HG02623 (cell line): ENCODE results near the gene NR1H2.
A peak's percentile ranks its signal among the peaks of the same experiment; 100 is the strongest.

Source experiments
- ATAC-seq: cut with Tn5 transposase; IDR thresholded peaks from one replicate; pipeline ENCODE4 v1.9.1; 2021; ENCODE audit warnings: moderate library complexity; ENCODE audit not compliant: unreplicated experiment

Gene NR1H2

GRCh38 chr19:50420808-50421207 is 44.6 kb downstream of the NR1H2 start:
- no peak for ATAC-seq

- ATAC-seq: no peak
Measured at GRCh38 chr19:50422397-50423278, 46.4 kb downstream of the NR1H2 start.

- no peak for ATAC-seq
Measured at GRCh38 chr19:50423279-50424113, 47.2 kb downstream of the NR1H2 start.

- ATAC-seq: no peak
Measured at GRCh38 chr19:50425581-50425980, 49.3 kb downstream of the NR1H2 start.

- ATAC-seq: no peak
Measured at GRCh38 chr19:50427318-50427925, 51.2 kb downstream of the NR1H2 start.

GRCh38 chr19:50427997-50428425 is 51.8 kb downstream of the NR1H2 start:
- ATAC-seq: no peak

GRCh38 chr19:50428772-50429463 is 52.7 kb downstream of the NR1H2 start:
- ATAC-seq: no peak

- ATAC-seq: no peak
Measured at GRCh38 chr19:50430888-50431342, 54.7 kb downstream of the NR1H2 start.

GRCh38 chr19:50431343-50432220 is 55.3 kb downstream of the NR1H2 start:
- ATAC-seq: peak; percentile 84

- ATAC-seq: no peak
Measured at GRCh38 chr19:50432221-50433028, 56.2 kb downstream of the NR1H2 start, which contains the start of gene MYBPC2. MYBPC2 (plus strand) TSS chr19:50432892; CDS start chr19:50432954, 62 bp downstream.
